Astrocyte of the cerebellum (primary cell): ENCODE data around the gene FOSL1.
"Not testable (repeated sequence)": the region's sequence is repeated elsewhere in the genome, so short reads cannot be mapped to it uniquely, and the experiment has no call there.

Source experiments
- DNase-seq: peaks from one replicate; pipeline ENCODE4 v3.0.0-alpha.2; 2011; ENCODE audit warnings: low read depth
- H3K4me3 ChIP-seq: 2 replicates; pipeline ENCODE4 v1.5.1; 2011; ENCODE audit warnings: mild to moderate bottlenecking, low read depth, low read length, moderate library complexity
- CTCF ChIP-seq: IDR thresholded peaks from 2 replicates; pipeline ENCODE4 v1.5.1; 2012; ENCODE audit warnings: low read length, low read depth, moderate library complexity, mild to moderate bottlenecking; ENCODE audit errors: missing control alignments
- in situ Hi-C: cut with HindIII; loops from 2 replicates; pipeline ENCODE4 v1.10.0; 2017; ENCODE audit warnings: low sequenced_read_pairs

Gene FOSL1

GRCh38 chr11:65894034-65894591 is 6.1 kb downstream of the FOSL1 start:
- in situ Hi-C loops, result no loop called here
- no peak for TF ChIP-seq CTCF
- no peak overlapping the region for H3K4me3 ChIP-seq
- no peak for DNase-seq

GRCh38 chr11:65892661-65893317 is 7.4 kb downstream of the FOSL1 start:
- no peak overlapping the region for H3K4me3 ChIP-seq
- no peak for DNase-seq
- TF ChIP-seq CTCF, result no peak
- in situ Hi-C loops, result no loop called here

- DNase-seq, in situ Hi-C loops: not testable (repeated sequence)
- peak overlapping the region; percentile 72 for H3K4me3 ChIP-seq
These were observed 8.0 kb downstream of the FOSL1 start for GRCh38 chr11:65892137-65892540.

GRCh38 chr11:65891219-65892136 is 8.7 kb downstream of the FOSL1 start:
- in situ Hi-C loops, result no loop called here
- DNase-seq, result no peak
- TF ChIP-seq CTCF, result peak; percentile 34
- peak overlapping the region; percentile 72 for H3K4me3 ChIP-seq

- peak within 1 kb of the TSS; percentile 72 for H3K4me3 ChIP-seq
- DNase-seq, result peak; percentile 81
- in situ Hi-C loops, result no loop called here
- TF ChIP-seq CTCF, result peak; percentile 4
These were observed 9.6 kb downstream of the FOSL1 start, which contains the start of gene CCDC85B for GRCh38 chr11:65890324-65891218. CCDC85B (plus strand) TSS chr11:65890673; CDS start chr11:65890784, 111 bp downstream.

GRCh38 chr11:65888163-65888814 is 11.9 kb downstream of the FOSL1 start, which contains the start of gene FIBP:
FIBP (minus strand) TSS chr11:65888471; CDS start chr11:65888418, 53 bp downstream.
- peak; percentile 89 for DNase-seq
- TF ChIP-seq CTCF, result peak; percentile 84
- in situ Hi-C loops, result no loop called here
- H3K4me3 ChIP-seq, result peak within 1 kb of the TSS; percentile 81
